ENCODE data around the gene TP53BP1.

TP53BP1 gene

DNA sequence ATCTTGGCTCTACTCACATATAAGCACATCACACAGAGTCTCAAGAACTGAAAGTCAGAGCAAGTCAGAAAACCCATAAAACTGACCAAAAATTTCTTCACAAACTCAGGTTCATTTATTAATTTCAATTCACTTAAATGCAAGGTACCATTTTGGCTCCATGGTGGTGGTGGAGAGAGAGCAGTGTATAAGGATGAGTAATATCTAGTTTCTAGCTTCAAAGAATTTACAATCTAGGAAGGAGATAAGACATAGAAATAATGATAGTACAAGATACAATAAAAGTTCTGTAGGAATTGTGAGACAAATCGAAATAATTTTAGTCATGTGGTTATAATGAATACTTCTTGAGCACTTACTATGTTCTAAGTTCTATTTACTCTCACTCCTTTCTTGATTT is 6.7 kb upstream of the TP53BP1 start:
- TF ChIP-seq TAF1 (IDR thresholded peaks at IDR 0.05; ENCODE audit: low read depth, low read length) = no peak
- no peak for TF ChIP-seq POLR2A (IDR thresholded peaks at IDR 0.05; ENCODE audit: low read depth, low read length)
- no peak for TF ChIP-seq SPI1 (IDR thresholded peaks at IDR 0.05; ENCODE audit: low read depth, low read length)
- TF ChIP-seq POLR2AphosphoS5 (IDR thresholded peaks at IDR 0.05; ENCODE audit: low read depth, low read length) = no peak
- no peak for TF ChIP-seq POU2F2 (IDR thresholded peaks at IDR 0.05; ENCODE audit: low read depth, low read length)
- no peak for TF ChIP-seq PAX5 (IDR thresholded peaks at IDR 0.05; ENCODE audit: insufficient read depth, low read length, severe bottlenecking)
- DNase-seq (ENCODE audit: insufficient read length, low spot score) (no peak), FAIRE-seq (no peak)

DNA sequence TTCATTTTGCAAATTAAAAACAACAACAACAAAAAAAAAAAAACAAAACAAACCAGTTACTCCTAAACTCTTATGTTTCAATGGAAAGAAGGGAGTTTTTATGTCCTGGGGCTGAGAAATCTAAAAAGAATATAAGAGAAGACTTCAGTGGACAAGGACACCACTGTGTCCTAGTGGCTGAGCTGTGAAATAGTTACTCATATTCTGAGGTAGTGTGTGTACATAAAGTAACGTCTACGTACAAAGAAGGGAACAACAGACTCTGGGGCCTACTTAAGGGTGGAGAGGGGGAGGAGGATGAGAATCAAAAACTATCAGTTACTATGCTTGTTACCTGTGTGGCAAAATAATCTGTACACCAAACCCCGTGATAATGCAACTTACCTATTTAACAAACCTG is 6.0 kb upstream of the TP53BP1 start:
- DNase-seq (ENCODE audit: insufficient read length, low spot score) = no peak
- TF ChIP-seq PAX5 (IDR thresholded peaks at IDR 0.05; ENCODE audit: insufficient read depth, low read length, severe bottlenecking) (no peak), POLR2AphosphoS5 (IDR thresholded peaks at IDR 0.05; ENCODE audit: low read depth, low read length) (no peak), SPI1 (IDR thresholded peaks at IDR 0.05; ENCODE audit: low read depth, low read length) (no peak), POLR2A (IDR thresholded peaks at IDR 0.05; ENCODE audit: low read depth, low read length) (no peak), TAF1 (IDR thresholded peaks at IDR 0.05; ENCODE audit: low read depth, low read length) (no peak)
- no peak for FAIRE-seq

DNA sequence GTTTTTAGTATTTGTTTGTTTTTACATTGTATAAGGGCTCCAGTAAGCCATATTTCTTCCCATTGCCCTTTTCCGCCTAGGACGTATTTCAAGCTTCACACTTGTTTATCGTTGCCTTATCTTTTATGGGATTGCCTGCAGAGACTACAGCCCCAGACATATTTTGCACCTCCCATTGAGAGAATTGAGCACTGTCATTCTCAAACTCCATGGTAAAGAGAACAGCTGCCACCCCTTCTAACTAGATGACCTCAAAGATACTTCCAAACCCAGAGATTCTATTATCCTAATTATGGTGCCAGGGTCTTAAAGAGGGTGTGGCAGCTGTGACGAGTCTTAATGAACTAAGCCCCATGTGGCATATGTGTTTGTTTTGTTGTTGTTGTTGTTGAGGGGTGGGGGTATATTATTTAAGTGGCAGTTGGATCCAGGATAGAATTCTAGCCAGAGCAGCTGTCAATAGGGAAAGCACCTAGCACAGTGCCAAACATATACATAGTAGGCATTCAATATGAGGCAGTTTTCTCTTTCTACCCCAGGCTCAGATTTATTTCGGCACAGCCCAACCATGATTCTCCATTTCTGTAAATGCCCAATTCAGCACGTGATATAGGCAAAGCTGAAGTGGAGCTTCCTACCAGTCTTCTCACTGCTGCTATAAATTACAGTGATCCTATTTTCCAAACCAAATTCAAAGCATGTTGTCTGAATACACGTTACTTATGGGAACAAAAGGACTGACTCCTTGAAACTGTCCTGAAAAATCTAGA is 932 bp upstream of the TP53BP1 start:
- FAIRE-seq (no peak), DNase-seq (ENCODE audit: insufficient read length, low spot score) (no peak)

DNA sequence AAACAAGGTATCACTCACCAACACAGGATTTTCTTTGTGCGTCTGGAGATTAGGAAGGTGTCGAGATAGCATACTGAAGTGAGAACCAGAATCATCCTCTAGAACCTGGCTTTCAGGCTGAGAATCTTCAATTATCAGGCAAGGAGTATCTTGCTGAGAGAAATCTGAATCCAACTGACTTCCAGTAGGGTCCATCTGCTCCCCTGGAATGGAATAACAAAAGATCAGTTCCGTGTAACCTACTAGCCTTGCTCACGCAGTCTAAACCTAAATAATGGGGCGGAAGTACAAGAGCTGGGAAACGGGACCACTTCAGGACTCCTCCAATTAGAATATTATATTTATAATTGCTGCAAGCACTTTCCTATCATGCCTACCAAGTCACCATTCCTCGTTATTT is 690 bp downstream of the TP53BP1 start:
- DNase-seq (ENCODE audit: insufficient read length, low spot score) (no peak), FAIRE-seq (no peak)
- TF ChIP-seq SPI1 (IDR thresholded peaks at IDR 0.05; ENCODE audit: low read depth, low read length) (no peak), PAX5 (IDR thresholded peaks at IDR 0.05; ENCODE audit: insufficient read depth, low read length, severe bottlenecking) (no peak), POLR2AphosphoS5 (IDR thresholded peaks at IDR 0.05; ENCODE audit: low read depth, low read length) (no peak), POU2F2 (IDR thresholded peaks at IDR 0.05; ENCODE audit: low read depth, low read length) (no peak), TAF1 (IDR thresholded peaks at IDR 0.05; ENCODE audit: low read depth, low read length) (no peak), POLR2A (IDR thresholded peaks at IDR 0.05; ENCODE audit: low read depth, low read length) (no peak)

More for the DNA sequence above, 932 bp upstream of the TP53BP1 start:
- TF ChIP-seq SPI1 (IDR thresholded peaks at IDR 0.05; ENCODE audit: low read depth, low read length) (no peak), PAX5 (IDR thresholded peaks at IDR 0.05; ENCODE audit: insufficient read depth, low read length, severe bottlenecking) (no peak), POLR2AphosphoS5 (IDR thresholded peaks at IDR 0.05; ENCODE audit: low read depth, low read length) (no peak), POU2F2 (IDR thresholded peaks at IDR 0.05; ENCODE audit: low read depth, low read length) (no peak), POLR2A (IDR thresholded peaks at IDR 0.05; ENCODE audit: low read depth, low read length) (no peak), TAF1 (IDR thresholded peaks at IDR 0.05; ENCODE audit: low read depth, low read length) (no peak)

DNA sequence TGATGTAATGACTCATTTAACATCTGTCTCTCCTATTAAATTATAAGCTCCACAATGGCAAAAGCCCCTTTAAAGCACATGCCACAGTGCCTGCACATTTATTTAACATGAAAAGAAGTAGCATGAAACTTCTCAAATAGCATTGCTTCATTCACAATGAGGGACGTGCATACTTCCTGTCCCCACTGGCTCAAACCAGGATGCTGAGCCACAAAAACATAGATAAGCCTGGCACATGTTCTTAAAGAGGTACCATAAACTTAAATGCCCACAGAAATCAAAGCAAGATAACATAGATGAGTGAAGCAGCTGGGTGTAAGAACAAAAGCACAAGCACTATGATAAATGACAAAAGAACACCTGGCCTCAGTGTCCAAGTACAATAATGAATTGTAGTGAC is 3.8 kb downstream of the TP53BP1 start:
- no peak for FAIRE-seq
- no peak for TF ChIP-seq POU2F2 (IDR thresholded peaks at IDR 0.05; ENCODE audit: low read depth, low read length)
- no peak for TF ChIP-seq PAX5 (IDR thresholded peaks at IDR 0.05; ENCODE audit: insufficient read depth, low read length, severe bottlenecking)
- TF ChIP-seq TAF1 (IDR thresholded peaks at IDR 0.05; ENCODE audit: low read depth, low read length) = no peak
- TF ChIP-seq POLR2A (IDR thresholded peaks at IDR 0.05; ENCODE audit: low read depth, low read length) = no peak
- TF ChIP-seq SPI1 (IDR thresholded peaks at IDR 0.05; ENCODE audit: low read depth, low read length) = no peak
- no peak for TF ChIP-seq POLR2AphosphoS5 (IDR thresholded peaks at IDR 0.05; ENCODE audit: low read depth, low read length)
- DNase-seq (ENCODE audit: insufficient read length, low spot score) = no peak

DNA sequence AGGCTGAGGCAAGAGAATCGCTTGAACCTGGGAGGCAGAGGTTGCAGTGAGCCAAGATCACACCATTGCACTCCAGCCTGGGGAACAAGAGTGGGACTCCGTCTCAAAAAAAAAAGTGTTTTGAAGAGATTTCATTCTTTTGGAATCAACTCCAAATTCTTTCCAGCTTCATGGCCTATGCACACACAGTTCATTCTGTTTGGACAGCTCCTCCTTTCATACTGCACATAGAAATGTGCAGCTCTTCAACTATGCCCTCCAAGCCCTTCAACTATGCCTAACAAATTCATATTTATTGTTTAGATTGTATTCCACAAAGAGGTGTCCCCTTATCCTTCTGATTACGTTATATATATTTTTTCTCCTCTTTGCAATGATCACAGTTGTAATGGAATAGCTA is 4.2 kb downstream of the TP53BP1 start:
- TF ChIP-seq PAX5 (IDR thresholded peaks at IDR 0.05; ENCODE audit: insufficient read depth, low read length, severe bottlenecking) (no peak), SPI1 (IDR thresholded peaks at IDR 0.05; ENCODE audit: low read depth, low read length) (no peak), POU2F2 (IDR thresholded peaks at IDR 0.05; ENCODE audit: low read depth, low read length) (no peak), POLR2AphosphoS5 (IDR thresholded peaks at IDR 0.05; ENCODE audit: low read depth, low read length) (no peak)
- no peak for DNase-seq (ENCODE audit: insufficient read length, low spot score)
- FAIRE-seq = no peak

DNA sequence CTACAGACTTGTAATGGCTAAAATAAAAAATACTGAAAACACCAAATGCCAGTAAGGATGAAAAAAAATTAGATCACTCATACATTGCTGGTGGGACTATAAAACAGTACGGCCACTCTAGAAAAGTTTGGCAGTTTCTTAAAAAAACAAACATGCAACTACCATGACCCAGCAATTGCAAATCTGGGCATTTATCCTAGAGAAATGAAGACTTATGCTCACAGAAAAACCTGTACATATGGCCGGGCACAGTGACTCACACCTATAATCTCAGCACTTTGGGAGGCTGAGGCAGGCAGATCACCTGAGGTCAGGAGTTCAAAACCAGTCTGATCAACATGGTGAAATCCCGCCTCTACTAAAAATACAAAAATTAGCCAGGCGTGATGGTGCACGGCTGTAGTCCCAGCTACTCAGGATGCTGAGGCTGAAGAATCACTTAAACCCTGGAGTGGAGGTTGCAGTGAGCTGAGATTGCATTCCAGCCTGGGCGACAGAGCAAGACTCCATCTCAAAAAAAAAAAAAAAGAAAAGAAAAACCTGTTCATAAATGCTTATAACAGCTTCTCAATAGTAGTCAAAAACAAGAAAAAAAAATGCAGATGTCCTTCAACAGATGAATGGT is 5.6 kb downstream of the TP53BP1 start:
- no peak for TF ChIP-seq POLR2A (IDR thresholded peaks at IDR 0.05; ENCODE audit: low read depth, low read length)
- TF ChIP-seq POU2F2 (IDR thresholded peaks at IDR 0.05; ENCODE audit: low read depth, low read length) = no peak
- no peak for TF ChIP-seq SPI1 (IDR thresholded peaks at IDR 0.05; ENCODE audit: low read depth, low read length)
- TF ChIP-seq POLR2AphosphoS5 (IDR thresholded peaks at IDR 0.05; ENCODE audit: low read depth, low read length) = no peak
- TF ChIP-seq TAF1 (IDR thresholded peaks at IDR 0.05; ENCODE audit: low read depth, low read length) = no peak
- TF ChIP-seq PAX5 (IDR thresholded peaks at IDR 0.05; ENCODE audit: insufficient read depth, low read length, severe bottlenecking) = no peak
- no peak for DNase-seq (ENCODE audit: insufficient read length, low spot score)

DNA sequence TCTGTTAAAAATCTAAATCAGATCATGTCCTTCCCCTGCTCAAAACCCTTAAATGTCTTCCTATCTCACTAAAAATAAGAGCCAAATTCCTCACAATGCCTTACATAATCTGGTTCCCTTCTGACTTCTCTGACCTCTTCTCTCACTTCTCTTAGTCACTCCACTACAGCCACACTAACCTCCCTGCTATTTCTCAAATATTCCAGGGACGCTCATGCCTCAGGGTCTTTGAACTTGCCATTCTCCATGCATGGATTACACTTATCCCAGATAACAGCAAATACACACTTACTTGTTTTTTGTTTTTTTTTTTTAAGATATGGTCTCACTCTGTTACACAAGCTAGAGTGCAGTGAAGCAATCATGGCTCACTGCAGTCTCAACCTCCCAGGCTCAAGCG is 8.5 kb downstream of the TP53BP1 start:
- TF ChIP-seq TAF1 (IDR thresholded peaks at IDR 0.05; ENCODE audit: low read depth, low read length) = no peak
- no peak for FAIRE-seq
- no peak for DNase-seq (ENCODE audit: insufficient read length, low spot score)

More for the DNA sequence above, 5.6 kb downstream of the TP53BP1 start:
- no peak for FAIRE-seq

DNA sequence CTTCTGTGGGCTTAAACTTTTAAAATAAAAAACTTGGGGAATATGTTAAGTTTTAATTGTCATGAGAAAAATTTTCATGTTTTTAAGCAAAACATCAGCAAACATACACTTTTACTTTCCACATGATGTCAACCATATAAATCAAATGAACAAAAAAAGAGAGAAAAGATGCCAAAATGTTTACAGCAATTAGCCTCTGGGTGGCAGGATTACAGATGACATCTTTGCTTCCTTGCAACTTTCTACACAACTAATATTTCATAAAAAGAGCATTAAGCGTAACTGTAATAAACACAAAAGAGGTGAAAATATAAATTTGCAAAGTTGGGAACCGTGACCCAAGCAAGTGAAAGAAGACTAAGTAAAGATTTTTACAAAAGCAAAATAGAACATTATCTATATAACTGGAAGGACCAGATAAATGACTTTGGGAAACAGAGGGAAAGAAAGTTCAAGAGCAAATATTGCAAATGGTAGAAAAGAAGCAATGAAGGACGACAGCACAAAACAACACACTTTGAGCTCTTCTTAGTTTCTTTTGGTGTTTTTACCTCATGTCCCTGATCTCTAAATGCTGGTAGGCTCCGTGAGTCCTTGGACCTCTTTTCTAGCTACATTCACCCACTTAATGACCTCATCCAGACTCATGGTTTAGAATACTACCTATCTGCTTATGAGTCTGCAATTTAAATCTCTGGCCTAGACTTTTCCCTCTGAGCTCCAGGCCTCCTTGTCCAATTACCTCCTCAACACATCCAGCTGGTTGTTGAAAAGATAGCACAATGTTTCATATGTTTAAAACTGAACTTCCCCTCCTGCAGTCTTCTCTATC is 9.4 kb downstream of the TP53BP1 start:
- DNase-seq (ENCODE audit: insufficient read length, low spot score) = no peak
- no peak for TF ChIP-seq SPI1 (IDR thresholded peaks at IDR 0.05; ENCODE audit: low read depth, low read length)
- no peak for TF ChIP-seq PAX5 (IDR thresholded peaks at IDR 0.05; ENCODE audit: insufficient read depth, low read length, severe bottlenecking)
- TF ChIP-seq POLR2A (IDR thresholded peaks at IDR 0.05; ENCODE audit: low read depth, low read length) = no peak
- TF ChIP-seq POLR2AphosphoS5 (IDR thresholded peaks at IDR 0.05; ENCODE audit: low read depth, low read length) = no peak
- TF ChIP-seq TAF1 (IDR thresholded peaks at IDR 0.05; ENCODE audit: low read depth, low read length) = no peak
- no peak for TF ChIP-seq POU2F2 (IDR thresholded peaks at IDR 0.05; ENCODE audit: low read depth, low read length)
- FAIRE-seq = no peak
